Measurements from ENCODE around the gene MTO1.
"Not testable (repeated sequence)": the region's sequence is repeated elsewhere in the genome, so short reads cannot be mapped to it uniquely, and the experiment has no call there.

The MTO1 gene

DNA sequence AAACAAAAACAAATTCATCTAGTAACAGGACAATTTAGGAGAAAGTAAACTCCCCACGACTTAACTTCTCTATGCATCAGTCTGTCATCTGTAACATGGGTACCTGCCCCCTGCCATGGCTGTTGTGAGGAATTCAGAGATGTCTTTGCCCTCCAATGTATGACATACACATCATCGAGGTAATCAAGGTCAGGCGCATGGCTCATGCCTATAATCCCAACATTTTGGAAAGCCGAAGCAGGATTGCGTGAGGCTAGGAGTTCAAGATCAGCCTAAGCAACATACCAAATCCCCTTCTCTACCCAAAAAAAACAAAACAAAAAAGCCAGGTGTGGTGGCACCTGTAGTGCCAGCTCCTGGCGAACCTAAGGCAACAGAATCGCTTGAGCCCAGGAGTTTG is 50.3 kb downstream of the MTO1 start:
- TF ChIP-seq, protein P1, sequence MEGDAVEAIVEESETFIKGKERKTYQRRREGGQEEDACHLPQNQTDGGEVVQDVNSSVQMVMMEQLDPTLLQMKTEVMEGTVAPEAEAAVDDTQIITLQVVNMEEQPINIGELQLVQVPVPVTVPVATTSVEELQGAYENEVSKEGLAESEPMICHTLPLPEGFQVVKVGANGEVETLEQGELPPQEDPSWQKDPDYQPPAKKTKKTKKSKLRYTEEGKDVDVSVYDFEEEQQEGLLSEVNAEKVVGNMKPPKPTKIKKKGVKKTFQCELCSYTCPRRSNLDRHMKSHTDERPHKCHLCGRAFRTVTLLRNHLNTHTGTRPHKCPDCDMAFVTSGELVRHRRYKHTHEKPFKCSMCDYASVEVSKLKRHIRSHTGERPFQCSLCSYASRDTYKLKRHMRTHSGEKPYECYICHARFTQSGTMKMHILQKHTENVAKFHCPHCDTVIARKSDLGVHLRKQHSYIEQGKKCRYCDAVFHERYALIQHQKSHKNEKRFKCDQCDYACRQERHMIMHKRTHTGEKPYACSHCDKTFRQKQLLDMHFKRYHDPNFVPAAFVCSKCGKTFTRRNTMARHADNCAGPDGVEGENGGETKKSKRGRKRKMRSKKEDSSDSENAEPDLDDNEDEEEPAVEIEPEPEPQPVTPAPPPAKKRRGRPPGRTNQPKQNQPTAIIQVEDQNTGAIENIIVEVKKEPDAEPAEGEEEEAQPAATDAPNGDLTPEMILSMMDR (IDR thresholded peaks at IDR 0.05; ENCODE audit: extremely low read depth, insufficient read depth, missing control alignments), result no peak
- in situ Hi-C loops (cut with MboI; ENCODE audit: low pct_unique_long_range_greater_than_20kb, low sequenced_read_pairs, unreplicated experiment), result loop anchor here (10.0 kb wide), 1 partner anchor 103 kb away; no protein-coding TSS in a partner anchor
- no peak for DNase-seq (ENCODE audit: low spot score)

DNA sequence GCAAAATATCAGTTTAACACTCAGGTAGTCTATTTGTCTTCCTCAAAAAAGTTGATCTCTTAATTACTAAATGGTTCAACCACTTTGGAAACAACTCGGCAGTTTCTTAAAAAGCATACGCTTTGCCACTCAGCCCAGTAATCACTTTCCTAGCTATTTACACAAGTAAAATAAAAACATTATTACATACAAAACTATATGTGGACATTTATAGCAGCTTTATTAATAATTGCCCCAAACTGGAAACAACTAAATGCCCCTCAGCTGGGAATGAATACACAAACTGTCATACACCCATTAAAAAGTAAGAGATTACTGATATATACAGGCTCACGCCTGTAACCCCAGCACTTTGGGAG is 51.9 kb downstream of the MTO1 start:
- no peak for DNase-seq (ENCODE audit: low spot score)
- in situ Hi-C loops (cut with MboI; ENCODE audit: low pct_unique_long_range_greater_than_20kb, low sequenced_read_pairs, unreplicated experiment), result loop anchor here (10.0 kb wide), 1 partner anchor 101 kb away; no protein-coding TSS in a partner anchor
- TF ChIP-seq, protein P1 (IDR thresholded peaks at IDR 0.05; ENCODE audit: extremely low read depth, insufficient read depth, missing control alignments), result no peak

DNA sequence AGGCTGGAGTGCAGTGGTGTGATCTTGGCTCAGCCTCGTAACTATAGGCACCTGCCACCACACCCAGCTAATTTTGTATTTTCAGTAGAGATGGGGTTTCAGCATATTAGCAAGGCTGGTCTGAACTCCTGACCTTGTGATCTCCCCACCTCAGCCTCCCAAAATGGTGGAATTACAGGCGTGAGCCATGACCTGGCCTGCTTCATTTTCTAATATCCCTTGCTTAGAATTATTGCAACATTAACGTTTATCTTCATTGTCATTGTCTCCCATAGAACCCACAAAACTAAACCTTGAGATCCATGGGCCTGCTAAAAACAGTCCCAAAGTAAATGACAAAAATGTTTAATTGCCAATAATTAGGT is 53.2 kb downstream of the MTO1 start:
- TF ChIP-seq, protein P1 (IDR thresholded peaks at IDR 0.05; ENCODE audit: extremely low read depth, insufficient read depth, missing control alignments), result no peak
- in situ Hi-C loops (cut with MboI; ENCODE audit: low pct_unique_long_range_greater_than_20kb, low sequenced_read_pairs, unreplicated experiment), result loop anchor here (10.0 kb wide), 1 partner anchor 100 kb away; no protein-coding TSS in a partner anchor
- no peak for DNase-seq (ENCODE audit: low spot score)

DNA sequence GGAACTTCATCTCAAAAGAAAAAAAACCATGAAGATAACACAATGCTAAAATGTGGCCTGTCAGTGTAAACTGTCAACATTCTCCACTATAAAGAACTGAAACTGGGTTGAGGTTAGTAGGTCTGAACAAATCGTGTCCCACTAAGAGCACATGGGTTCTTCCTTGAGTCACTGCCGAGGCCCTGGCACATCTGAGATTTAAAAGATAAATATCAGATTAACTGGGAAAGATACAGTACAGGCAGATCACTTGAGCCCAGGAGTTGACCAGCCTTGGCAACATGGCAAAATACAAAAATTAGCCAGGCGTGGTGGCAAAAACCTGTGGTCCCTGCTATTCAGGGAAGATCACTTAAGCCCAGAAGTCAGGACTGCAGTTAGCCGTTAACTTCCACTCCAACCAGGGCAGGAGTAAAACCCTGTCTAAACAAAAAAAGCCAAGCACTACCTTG is 53.7 kb downstream of the MTO1 start:
- TF ChIP-seq, protein P1 (IDR thresholded peaks at IDR 0.05; ENCODE audit: extremely low read depth, insufficient read depth, missing control alignments), result no peak
- in situ Hi-C loops (cut with MboI; ENCODE audit: low pct_unique_long_range_greater_than_20kb, low sequenced_read_pairs, unreplicated experiment), result loop anchor here (10.0 kb wide), 1 partner anchor 100 kb away; no protein-coding TSS in a partner anchor
- peak; percentile 39 for DNase-seq (ENCODE audit: low spot score)

DNA sequence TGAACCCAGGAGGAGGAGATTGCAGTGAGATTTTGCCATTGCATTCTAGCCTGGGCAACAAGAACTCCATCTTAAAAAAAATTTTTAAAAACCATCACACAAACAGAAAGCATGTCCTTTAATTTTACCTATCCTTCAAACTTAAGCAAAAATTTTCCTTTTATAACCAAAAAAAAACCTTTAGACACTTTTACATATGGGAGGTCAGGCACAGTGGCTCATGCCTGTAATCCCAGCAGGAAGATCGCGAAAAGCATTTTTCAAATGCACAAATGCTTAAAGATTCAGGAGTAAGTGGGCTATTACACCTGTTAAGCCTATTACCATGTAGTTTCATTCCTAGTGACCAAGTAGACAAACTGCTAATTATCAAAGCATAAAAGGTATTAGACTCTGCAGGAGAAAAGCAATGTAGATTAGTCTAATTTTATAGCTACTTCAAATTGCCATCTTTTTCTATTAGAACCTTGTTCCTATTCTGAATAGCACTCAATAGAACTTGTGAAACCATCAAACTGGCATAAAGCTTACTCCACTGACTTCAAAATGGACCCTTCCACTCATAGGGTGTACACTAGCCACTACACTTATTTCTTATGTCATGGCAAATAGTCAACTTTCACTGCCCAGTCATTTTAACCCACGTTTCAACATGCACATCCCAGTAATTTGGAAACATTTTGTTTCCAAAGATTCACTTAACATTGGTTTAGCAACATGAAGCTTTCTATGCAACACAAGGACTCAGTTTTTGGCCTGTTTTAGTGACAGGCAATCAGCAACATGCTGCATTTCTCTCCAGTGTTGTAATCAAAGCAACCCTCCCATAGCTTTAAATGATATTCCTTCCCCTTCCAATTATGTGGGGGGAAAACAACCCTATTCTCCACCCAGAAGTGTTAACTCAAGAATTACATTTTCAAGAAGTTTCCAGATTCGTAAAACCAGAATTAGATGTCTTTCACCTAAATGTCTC is 55.3 kb downstream of the MTO1 start:
- in situ Hi-C loops (cut with MboI; ENCODE audit: low pct_unique_long_range_greater_than_20kb, low sequenced_read_pairs, unreplicated experiment), result loop anchor here (10.0 kb wide), 1 partner anchor 98 kb away; no protein-coding TSS in a partner anchor
- DNase-seq (ENCODE audit: low spot score), result no peak
- TF ChIP-seq, protein P1 (IDR thresholded peaks at IDR 0.05; ENCODE audit: extremely low read depth, insufficient read depth, missing control alignments), result no peak

DNA sequence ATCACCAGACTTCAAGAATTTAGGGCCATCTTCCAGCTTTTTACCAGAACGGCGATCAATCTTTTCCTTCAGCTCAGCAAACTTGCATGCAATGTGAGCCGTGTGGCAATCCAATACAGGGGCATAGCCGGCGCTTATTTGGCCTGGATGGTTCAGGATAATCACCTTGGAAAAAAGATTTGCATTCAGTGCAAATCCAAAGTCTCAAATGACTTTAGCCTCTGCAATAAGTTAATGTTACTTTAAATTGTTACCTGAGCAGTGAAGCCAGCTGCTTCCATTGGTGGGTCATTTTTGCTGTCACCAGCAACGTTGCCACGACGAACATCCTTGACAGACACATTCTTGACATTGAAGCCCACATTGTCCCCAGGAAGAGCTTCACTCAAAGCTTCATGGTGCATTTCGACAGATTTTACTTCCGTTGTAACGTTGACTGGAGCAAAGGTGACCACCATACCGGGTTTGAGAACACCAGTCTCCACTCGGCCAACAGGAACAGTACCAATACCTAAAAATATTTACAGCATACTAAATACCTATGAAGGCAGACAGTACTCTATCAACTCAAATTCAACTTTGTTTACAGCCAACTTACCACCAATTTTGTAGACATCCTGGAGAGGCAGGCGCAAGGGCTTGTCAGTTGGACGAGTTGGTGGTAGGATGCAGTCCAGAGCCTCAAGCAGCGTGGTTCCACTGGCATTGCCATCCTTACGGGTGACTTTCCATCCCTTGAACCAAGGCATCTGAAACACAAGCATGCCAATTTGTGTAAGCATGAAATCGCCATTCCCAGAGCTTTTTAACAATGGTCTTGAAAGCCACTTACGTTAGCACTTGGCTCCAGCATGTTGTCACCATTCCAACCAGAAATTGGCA is 56.8 kb downstream of the MTO1 start:
- not testable (repeated sequence) for DNase-seq (ENCODE audit: low spot score)
- in situ Hi-C loops (cut with MboI; ENCODE audit: low pct_unique_long_range_greater_than_20kb, low sequenced_read_pairs, unreplicated experiment), result loop anchor here (10.0 kb wide), 1 partner anchor 96 kb away; no protein-coding TSS in a partner anchor

DNA sequence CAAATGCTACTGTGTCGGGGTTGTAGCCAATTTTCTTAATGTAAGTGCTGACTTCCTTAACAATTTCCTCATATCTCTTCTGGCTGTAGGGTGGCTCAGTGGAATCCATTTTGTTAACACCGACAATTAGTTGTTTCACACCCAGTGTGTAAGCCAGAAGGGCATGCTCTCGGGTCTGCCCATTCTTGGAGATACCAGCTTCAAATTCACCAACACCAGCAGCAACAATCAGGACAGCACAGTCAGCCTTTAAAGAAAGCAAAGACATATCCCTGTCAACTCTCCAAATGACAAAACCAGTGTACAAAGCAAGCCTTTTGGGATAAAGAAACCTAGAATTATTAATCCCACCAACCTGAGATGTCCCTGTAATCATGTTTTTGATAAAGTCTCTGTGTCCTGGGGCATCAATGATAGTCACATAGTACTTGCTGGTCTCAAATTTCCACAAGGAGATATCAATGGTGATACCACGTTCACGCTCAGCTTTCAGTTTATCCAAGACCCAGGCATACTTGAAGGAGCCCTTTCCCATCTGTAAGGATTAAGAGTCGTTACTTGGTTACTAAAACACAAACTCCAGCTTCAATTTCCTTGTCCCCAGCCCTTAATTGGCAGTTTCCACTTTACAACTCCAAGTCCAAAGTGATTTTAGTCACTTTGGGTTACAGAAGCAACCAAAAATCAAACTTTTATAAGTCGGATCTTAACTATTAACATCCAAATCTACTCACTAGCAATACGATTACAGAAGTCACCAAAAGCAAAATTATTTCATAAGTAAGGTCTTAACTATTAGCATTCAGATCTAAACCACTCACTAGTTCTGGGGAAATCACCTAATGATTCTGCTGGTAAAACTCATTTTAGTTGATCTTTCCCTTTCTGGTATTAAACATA is 57.7 kb downstream of the MTO1 start:
- in situ Hi-C loops (cut with MboI; ENCODE audit: low pct_unique_long_range_greater_than_20kb, low sequenced_read_pairs, unreplicated experiment), result loop anchor here (10.0 kb wide), 1 partner anchor 96 kb away; no protein-coding TSS in a partner anchor
- not testable (repeated sequence) for DNase-seq (ENCODE audit: low spot score)
